ENCODE data around the gene CETN2.
"Not testable (repeated sequence)": the region's sequence is repeated elsewhere in the genome, so short reads cannot be mapped to it uniquely, and the experiment has no call there.

The CETN2 gene

DNA sequence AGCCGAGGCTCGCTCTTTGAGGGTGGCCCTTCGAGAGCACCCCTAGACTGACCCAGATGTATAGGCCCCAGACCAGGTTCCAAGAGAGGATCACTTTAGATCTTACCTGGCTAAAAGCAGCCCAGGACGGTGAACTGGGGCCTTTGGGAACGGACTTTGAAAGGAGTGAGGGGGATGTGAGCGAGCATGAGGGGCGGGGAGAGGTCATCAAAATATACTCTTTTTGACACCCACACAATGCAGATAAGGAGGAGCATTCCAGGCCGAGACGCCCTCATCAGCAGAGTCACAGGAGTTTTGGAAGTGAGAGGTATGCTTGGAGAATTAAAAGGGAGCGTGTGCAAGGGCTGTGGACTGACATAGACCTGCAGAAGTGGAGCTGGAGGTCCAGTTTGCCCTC lies 834 bp upstream of the CETN2 start:
- DNase-seq (ENCODE audit: low spot score) = no peak

DNA sequence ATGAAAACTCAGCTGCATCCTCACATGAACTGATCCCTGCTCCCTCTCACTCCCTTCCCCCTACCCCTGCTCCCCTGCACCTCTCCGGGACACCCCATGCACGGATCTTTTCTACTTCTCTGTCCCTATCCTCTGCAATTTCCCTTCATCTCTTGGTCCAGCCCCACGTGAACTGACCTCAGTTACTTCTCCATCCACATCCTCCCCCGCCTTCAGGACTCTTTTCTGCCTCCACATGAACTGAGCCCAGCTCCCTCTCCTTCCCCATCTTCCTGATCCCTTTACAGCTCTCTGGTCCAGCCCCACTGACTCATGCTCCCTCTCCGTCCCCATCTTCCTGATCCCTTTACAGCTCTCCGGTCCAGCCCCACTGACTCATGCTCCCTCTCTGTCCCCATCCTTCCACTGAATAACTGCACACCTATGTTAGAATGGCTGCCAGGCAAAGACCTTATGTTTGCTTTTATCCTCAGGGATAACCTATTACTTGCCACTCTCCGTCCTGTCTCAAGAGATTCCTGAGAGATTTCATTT lies 5.6 kb downstream of the CETN2 start:
- no peak for DNase-seq (ENCODE audit: low spot score)

DNA sequence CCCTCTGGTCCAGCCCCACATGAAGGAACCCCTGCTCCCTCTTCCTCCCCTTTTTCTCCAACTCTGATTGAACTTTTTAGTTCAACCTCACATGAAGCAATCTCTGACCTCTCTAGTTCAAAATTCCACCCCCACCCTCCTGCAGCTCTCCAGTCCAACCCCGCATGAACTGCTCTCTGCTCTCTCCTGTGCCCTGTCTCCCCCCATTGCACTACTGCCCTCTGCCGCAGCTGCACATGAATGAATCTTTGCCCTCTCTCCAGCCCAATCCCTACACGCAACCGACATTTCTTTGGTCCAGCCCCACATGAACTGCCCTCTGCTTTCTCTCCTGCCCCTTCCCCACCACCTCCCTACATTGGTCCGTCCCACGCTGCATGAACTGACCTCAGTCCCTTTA lies 6.9 kb downstream of the CETN2 start:
- DNase-seq (ENCODE audit: low spot score) = no peak

DNA sequence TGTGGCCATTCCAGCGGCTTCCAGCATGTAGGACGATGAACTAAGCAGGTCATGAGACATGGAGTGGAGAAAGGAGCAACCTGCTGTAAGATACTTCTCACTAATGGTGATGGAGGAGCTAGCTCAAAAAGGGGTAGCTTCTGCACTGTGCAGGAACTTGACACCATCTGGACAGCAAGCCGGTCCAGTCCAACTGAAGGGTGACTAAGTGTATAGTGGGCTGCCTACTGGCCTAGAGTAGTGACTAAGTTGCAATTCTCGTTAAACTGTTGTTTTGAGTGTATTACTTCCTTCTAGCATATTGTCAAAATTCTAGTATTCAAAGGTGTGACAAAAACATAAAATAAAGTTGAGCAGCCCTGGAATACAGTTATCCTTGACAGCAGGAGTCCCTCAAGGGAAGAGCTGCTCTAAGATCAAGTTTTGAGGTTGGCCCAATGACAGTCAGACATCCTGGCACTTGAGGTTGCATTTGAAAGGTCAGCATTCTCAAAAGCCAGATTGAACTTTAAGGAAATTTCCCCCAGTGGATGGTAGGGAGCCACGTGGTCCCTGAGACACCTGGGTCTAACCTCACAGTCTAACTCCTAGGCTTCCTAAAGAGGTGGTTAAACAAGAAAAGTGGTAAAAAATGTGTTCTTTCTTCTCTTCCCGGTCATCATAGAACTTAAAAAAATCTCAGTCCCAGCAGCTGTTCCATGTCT lies 8.0 kb downstream of the CETN2 start:
- no peak for DNase-seq (ENCODE audit: low spot score)

DNA sequence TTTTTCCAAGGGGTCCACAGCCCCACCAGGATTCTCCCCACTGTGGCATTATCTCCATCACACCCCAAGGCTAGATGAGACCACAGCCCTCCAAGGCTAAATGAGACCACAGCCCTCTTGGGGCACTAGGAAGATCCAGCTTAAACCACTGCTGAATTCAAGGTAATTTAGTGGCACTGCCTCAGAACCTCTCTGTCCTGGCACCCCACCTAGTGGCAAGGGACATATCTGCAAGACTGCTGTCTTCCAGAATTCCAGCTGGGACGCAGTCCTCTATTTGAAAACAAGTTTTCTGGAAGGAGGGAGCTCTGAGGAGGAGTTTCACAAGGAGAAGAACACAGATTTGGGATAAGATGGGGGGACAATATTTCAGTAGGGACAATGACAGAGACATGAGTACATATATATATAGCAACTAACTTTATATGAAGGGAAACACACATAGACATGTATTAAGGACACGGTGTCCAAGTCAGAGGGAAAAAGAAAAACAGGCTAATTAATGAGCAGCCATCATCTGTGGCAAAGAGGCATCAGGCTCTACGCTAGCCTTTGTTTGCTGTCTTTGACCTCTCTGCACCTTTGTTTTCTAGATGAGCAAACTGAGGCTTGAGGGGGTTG lies 9.3 kb downstream of the CETN2 start:
- DNase-seq (ENCODE audit: low spot score) = peak; percentile 17

DNA sequence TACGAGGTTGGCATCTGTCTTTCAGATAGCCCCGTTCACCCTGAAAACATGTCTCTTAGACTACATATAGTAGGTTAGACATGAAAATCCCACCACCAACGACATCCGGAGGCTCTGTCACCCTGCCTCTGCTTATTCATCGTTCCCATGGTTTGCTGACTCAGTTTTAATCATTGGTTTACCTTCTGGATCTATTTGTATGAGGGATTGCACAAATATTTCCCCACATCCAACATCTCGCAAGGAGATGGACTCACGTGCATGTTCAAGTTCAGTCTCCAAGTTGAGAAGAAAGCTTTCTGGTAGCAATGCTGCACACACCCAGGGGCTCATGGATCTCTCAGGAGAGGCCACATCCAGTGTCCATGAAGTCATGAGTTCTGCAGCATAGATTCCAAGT lies 10.8 kb downstream of the CETN2 start:
- DNase-seq (ENCODE audit: low spot score) = no peak

DNA sequence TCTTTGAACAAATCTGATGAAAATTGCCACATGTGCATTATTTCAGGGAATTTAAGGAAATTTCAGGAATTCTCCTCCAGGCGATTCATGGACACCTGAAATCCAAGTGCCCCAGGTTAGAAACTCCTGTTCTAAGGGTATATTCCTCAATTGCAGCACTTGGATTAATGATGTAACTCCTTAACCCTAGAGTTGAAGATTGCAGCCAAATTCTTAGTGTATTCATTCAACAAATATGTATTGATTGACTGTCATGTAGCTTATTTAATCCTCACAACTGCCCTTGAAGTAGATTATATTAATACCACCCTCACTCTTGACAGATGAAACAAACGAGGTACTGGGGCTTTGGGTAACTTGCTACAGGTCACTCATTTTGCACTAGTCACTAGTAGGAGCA lies 11.3 kb downstream of the CETN2 start:
- no peak for DNase-seq (ENCODE audit: low spot score)

DNA sequence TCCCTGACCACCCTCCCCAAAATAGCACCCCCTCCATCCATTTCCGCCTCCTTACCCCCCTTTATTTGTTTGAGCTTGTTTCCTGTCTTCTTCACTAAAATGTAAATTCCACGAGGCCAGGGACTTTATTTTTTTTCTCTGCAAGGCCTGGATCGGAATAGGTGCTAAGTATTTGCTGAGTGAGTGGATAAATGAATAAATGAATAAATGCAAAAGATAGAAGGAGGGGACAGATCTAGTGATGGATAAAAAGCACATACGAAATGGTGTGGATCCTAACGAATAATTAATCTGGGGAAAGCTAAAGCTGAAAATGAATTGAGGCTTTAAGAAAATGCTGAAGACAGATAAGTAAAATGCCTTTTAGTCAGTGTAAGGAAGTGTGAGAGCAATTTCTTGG lies 12.2 kb downstream of the CETN2 start:
- no peak for DNase-seq (ENCODE audit: low spot score)

DNA sequence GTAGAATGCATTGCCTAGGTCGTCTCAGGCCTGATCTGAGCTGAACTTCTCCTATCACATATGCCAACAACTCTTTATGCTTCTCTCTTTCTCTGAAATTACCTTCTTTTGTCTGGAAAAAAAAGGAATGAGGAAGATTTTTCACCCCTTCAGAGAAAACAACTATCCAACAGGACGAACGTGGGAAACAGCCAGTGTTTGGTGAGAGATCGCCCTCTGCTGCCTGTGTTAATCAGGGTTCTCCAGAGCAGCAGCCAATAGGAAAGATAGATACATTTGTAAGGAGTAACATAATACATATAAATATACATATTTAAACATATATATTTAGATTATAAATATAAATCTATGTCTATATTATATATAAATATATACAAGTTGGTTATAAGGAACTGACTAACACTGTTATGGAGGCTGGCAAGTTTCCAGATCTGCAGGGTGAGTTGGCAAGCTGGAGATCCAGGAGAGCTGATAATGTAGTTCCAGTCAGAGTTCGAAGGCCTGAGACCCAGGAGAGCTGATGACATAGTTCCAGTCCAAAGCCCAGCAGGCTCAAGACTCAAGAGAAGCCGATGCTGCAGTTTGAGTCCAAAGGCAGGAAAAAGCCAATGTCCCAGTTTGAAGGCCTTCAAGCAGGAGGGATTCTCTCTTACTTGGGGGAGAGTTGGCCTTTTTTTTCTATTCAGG lies 13.3 kb downstream of the CETN2 start:
- peak; percentile 25 for DNase-seq (ENCODE audit: low spot score)

DNA sequence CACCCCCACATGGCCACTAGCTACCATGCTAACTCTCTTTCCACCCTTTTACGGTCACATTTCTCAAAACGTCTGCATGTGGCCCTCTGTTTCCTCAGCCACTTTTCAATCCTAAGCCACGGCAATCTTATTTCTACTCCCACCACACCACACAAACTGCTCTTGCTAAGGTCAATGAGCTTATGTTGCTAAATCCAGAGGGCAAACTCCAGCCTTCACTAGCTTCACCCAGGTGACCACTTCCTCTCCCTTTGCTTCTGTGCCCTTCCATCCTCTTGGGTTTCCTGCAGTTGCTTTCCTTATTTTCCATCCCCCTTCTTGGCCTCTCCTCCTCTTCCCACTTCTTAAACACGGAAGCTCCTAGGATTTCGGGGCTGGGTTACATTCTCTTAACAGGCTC lies 16.5 kb downstream of the CETN2 start:
- DNase-seq (ENCODE audit: low spot score) = no peak

DNA sequence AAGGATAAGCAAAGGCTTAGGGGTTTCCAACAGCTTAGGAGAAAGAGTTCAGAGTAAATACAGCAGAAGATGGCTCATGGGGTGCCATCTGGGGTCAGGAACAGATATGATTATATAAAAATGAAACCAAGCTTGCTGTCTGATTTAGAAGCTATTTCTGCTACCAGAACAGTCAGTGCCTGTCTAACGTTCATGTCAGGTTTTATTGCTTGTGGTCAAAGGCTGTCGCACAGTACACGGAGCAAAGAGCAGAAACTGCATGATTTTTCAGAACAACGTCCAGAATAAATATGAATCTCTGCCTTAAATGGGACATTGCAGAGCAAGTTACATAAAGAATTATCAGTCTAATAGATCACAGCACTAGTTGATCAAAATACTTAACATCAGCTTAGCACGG lies 17.4 kb downstream of the CETN2 start:
- no peak for DNase-seq (ENCODE audit: low spot score)

DNA sequence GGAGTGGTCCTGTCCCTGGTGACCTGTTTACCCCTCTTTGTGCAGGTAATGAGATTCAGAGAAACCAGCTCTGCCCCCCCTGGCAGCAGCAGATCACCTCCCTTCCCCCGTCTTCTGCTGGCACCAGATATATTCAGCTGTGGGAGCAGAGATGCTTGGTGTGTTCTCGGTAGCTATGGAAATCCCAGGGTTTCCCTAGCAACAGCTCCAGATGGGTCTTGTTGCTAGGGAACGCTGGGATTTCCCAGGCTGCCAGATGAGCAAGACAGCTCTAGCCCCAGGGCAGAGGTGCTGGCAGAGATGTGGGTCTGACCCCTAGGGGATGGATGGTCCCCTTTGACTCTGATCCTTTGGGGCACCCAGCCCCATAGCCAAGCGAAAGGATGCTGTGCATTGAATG lies 20.2 kb downstream of the CETN2 start:
- no peak for DNase-seq (ENCODE audit: low spot score)

DNA sequence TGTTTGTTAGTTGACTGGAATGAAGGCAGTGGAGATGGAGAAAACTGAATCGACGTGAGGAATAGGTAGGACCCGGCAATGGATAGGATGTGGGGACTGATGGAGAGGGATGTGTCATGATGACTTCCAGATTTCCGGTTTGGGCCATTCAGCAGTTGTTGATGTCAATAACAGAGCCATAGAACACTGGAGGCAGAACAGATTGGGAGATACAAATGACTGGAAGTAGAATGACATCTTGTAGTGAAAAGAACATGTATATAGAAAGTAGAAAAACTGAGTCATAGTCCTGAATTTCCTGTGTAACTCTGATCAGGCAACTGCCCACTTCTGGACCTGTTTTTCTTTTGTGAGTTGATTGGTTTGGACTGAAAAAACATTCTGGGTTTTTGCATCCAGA lies 24.5 kb downstream of the CETN2 start:
- DNase-seq (ENCODE audit: low spot score) = peak; percentile 4

DNA sequence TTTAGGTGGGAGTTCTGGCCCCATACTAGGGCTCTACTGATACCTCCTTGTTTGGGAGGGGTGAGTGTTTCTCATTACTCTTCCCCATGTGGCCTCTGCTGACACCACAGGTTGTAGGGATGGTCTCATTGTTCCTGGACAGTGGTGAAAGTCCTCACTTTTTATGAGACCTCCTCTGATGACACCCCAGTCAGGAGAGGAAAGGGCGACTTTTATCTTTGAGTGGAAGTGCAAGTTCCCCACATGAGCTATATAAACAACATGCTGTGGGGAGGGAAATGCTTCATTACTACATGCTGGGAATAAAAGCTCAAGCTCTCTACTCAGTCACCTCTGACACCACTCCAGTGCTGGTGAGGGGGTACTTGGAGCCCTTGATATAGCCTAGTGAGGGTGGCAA lies 31.6 kb downstream of the CETN2 start:
- DNase-seq (ENCODE audit: low spot score) = no peak

DNA sequence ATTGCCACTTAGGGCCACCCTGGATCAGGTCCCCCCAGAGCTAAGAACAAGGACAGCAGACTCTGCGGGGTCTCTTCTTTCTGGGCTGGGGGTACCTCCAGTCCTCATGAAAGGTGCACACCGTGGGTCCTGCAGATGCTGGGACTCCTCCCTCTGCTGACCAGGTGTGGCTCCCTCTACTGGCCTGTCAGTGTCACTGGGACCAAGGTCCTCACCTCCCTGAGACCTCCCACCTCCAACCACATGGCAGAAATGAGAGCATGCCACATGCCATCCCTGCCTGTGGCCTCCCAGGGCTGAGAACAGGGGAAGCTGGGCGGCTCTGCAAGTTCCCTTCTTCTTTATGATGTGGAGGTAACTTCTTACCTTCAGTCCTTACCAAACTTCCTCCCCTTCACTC lies 43.5 kb downstream of the CETN2 start:
- DNase-seq (ENCODE audit: low spot score) = not testable (repeated sequence)
